IMR-90 (cell line): ENCODE results near the gene CEACAM21. TPM values are rescaled to one million over a fixed set of nuclear protein-coding genes. Genes with fewer than 3 reads are reported as not detected.

Source experiments
- ATAC-seq: fragments of 200-7000 bp; cut with Tn5 transposase; 2 replicates; pipeline ENCODE4 v1.9.1; 2020; ENCODE audit warnings: low read depth, mild to moderate bottlenecking, moderate library complexity
- BruUV-seq: library from RNA; stranded (reverse); fragments of 400-500 nt; replicated peaks from 2 replicates; lab custom pipeline; 2021; lab: Mats Ljungman, UMichigan
- CTCF ChIA-PET: fragments of 300-600 bp; formaldehyde crosslinking; extraction: SDS; loops from one replicate; lab custom pipeline; 2021; ENCODE audit warnings: antibody characterized with exemption; lab: Yijun Ruan, JAX
- POLR2A ChIA-PET: fragments of 300-600 bp; sonication (Branson Sonifier 250); formaldehyde crosslinking; loops from one replicate; lab custom pipeline; 2022; ENCODE audit warnings: antibody characterized with exemption; ENCODE audit not compliant: unreplicated experiment; lab: Charles Lee
- DNase-seq: peaks from one replicate; pipeline ENCODE4 v3.0.0; 2013
- H2AFZ ChIP-seq: replicated peaks from 2 replicates; pipeline ENCODE3; 2013; ENCODE audit warnings: low read length, mild to moderate bottlenecking; ENCODE audit not compliant: poor library complexity
- H2AK5ac ChIP-seq: 2 replicates; pipeline ENCODE4 v1.6.1; 2013; ENCODE audit warnings: low read depth, low read length, inconsistent platforms
- H2AK9ac ChIP-seq: replicated peaks from 2 replicates; pipeline ENCODE3; 2013; ENCODE audit warnings: mild to moderate bottlenecking, low read depth, low read length, moderate library complexity; ENCODE audit not compliant: poor library complexity
- H2BK120ac ChIP-seq: 2 replicates; pipeline ENCODE4 v1.6.1; 2013; ENCODE audit warnings: low read depth, low read length, inconsistent platforms
- H2BK15ac ChIP-seq: 3 replicates; pipeline ENCODE4 v1.6.1; 2013; ENCODE audit warnings: low read depth, low read length, inconsistent platforms
- H2BK20ac ChIP-seq: 2 replicates; pipeline ENCODE4 v1.6.1; 2013; ENCODE audit warnings: low read depth, mild to moderate bottlenecking, inconsistent platforms, low read length, moderate library complexity
- H2BK5ac ChIP-seq: 2 replicates; pipeline ENCODE4 v1.6.1; 2013; ENCODE audit warnings: mild to moderate bottlenecking, low read depth, low read length, inconsistent platforms; ENCODE audit not compliant: poor library complexity, severe bottlenecking
- H3K14ac ChIP-seq: replicated peaks from 2 replicates; pipeline ENCODE4 v1.6.1; 2013; ENCODE audit warnings: low read depth, low read length, inconsistent platforms
- H3K18ac ChIP-seq: 2 replicates; pipeline ENCODE4 v1.6.1; 2013; ENCODE audit warnings: low read depth, low read length, control low read depth
- H3K23ac ChIP-seq: 2 replicates; pipeline ENCODE4 v1.6.1; 2013; ENCODE audit warnings: low read depth, low read length, inconsistent platforms
- H3K27ac ChIP-seq: 2 replicates; pipeline ENCODE4 v1.5.1; 2013; ENCODE audit warnings: mild to moderate bottlenecking, control low read depth, low read length; ENCODE audit not compliant: insufficient read depth
- H3K27me3 ChIP-seq: 2 replicates; pipeline ENCODE4 v1.6.1; 2013; ENCODE audit warnings: low read length; ENCODE audit not compliant: control insufficient read depth, insufficient read depth
- H3K36me3 ChIP-seq: 2 replicates; pipeline ENCODE4 v1.6.1; 2013; ENCODE audit warnings: low read length, mixed read lengths; ENCODE audit not compliant: control insufficient read depth, insufficient read depth
- H3K4ac ChIP-seq: 2 replicates; pipeline ENCODE4 v1.6.1; 2013; ENCODE audit warnings: low read depth, low read length, inconsistent platforms
- H3K4me1 ChIP-seq: 2 replicates; pipeline ENCODE4 v1.6.1; 2013; ENCODE audit warnings: low read length, mixed read lengths; ENCODE audit not compliant: control insufficient read depth, insufficient read depth
- H3K4me2 ChIP-seq: 2 replicates; pipeline ENCODE4 v1.6.1; 2013; ENCODE audit warnings: low read depth, mild to moderate bottlenecking, control low read depth, low read length, moderate library complexity
- H3K4me3 ChIP-seq: 2 replicates; pipeline ENCODE4 v1.5.1; 2013; ENCODE audit warnings: low read depth, mild to moderate bottlenecking, control low read depth, low read length, moderate library complexity; ENCODE audit not compliant: insufficient read depth
- H3K56ac ChIP-seq: 2 replicates; pipeline ENCODE4 v1.6.1; 2013; ENCODE audit warnings: low read length, inconsistent platforms; ENCODE audit not compliant: insufficient read depth; ENCODE audit errors: extremely low read depth
- H3K79me1 ChIP-seq, 2 experiments: 2 replicates each; pipeline ENCODE4 v1.6.1; 2013; ENCODE audit warnings: low read length in 2 of 2, inconsistent platforms in 1 of 2, low read depth in 1 of 2
- H3K9ac ChIP-seq: 2 replicates; pipeline ENCODE4 v1.6.1; 2013; ENCODE audit warnings: low read depth, low read length, control low read depth
- H3K9me1 ChIP-seq: 2 replicates; pipeline ENCODE4 v1.6.1; 2013; ENCODE audit warnings: low read length, inconsistent platforms; ENCODE audit not compliant: insufficient read depth
- H3K9me3 ChIP-seq: 2 replicates; pipeline ENCODE4 v1.6.1; 2013; ENCODE audit warnings: low read length; ENCODE audit not compliant: control insufficient read depth, insufficient read depth
- H4K20me1 ChIP-seq: 2 replicates; pipeline ENCODE4 v1.6.1; 2013; ENCODE audit warnings: low read length, inconsistent platforms; ENCODE audit not compliant: insufficient read depth
- H4K5ac ChIP-seq: 2 replicates; pipeline ENCODE4 v1.6.1; 2013; ENCODE audit warnings: mild to moderate bottlenecking, low read depth, low read length, control low read depth
- H4K8ac ChIP-seq, 2 experiments: 2 replicates each; pipeline ENCODE4 v1.6.1; 2013; ENCODE audit warnings: low read depth in 2 of 2, low read length in 2 of 2, control low read depth in 1 of 2, inconsistent platforms in 1 of 2
- H4K91ac ChIP-seq: 2 replicates; pipeline ENCODE4 v1.6.1; 2013; ENCODE audit warnings: low read depth, low read length, inconsistent platforms; ENCODE audit not compliant: insufficient read depth
- CTCF ChIP-seq: conservative IDR thresholded peaks from 2 replicates; pipeline ENCODE4 v1.5.1; 2012; ENCODE audit warnings: mild to moderate bottlenecking, low read depth, low read length, improper control_type of control experiment
- FOS ChIP-seq: fragments of 150-350 bp; IDR thresholded peaks from 2 replicates; pipeline ENCODE4 v1.6.1; 2016; ENCODE audit warnings: low read depth, low read length
- MAFK ChIP-seq: IDR thresholded peaks from 2 replicates; pipeline ENCODE4 v1.6.1; 2012; ENCODE audit warnings: low read depth, low read length, improper control_type of control experiment
- POLR2A ChIP-seq: IDR thresholded peaks from 2 replicates; pipeline ENCODE4 v1.6.1; 2012; ENCODE audit warnings: mild to moderate bottlenecking, low read depth, low read length
- SMC3 ChIP-seq: fragments of 150-350 bp; IDR thresholded peaks from 2 replicates; pipeline ENCODE4 v1.6.1; 2016; ENCODE audit warnings: low read depth, mild to moderate bottlenecking, antibody characterized with exemption, low read length, moderate library complexity
- USF2 ChIP-seq: fragments of 150-350 bp; IDR thresholded peaks from 2 replicates; pipeline ENCODE4 v1.6.1; 2017; ENCODE audit warnings: mild to moderate bottlenecking, antibody characterized with exemption, low read length, low read depth
- WGBS, 2 experiments: methylation state at CpG; one replicate each; pipeline versions ENCODE4 v1.1.5 to v1.1.7; 2013; ENCODE audit warnings: missing lambda C conversion rate in 2 of 2; ENCODE audit not compliant: insufficient read length in 1 of 2; ENCODE audit errors: extremely low coverage in 2 of 2; 5-methylcytosine and 5-hydroxymethylcytosine counted together
- dilution Hi-C: fragments of 300-500 bp; cut with HindIII; formaldehyde crosslinking; loops from one replicate; pipeline ENCODE4 v1.14.3; 2018; ENCODE audit warnings: low sequenced_read_pairs; ENCODE audit not compliant: unreplicated experiment
- in situ Hi-C: fragments of 300-500 bp; cut with MboI; formaldehyde crosslinking; loops from 3 replicates; pipeline ENCODE4 v1.14.3; 2019; ENCODE audit warnings: low sequenced_read_pairs, inconsistent platforms, mixed read lengths
- intact Hi-C: fragments of 100-400 bp; cut with micrococcal nuclease; formaldehyde crosslinking; loops from 2 replicates; pipeline ENCODE4 v1.10.0; 2022
- polyA plus RNA-seq, 3 experiments: library from polyadenylated mRNA; depleted of rRNA; stranded (reverse); fragments of >200 nt; gene quantifications; 2 replicates each; pipeline ENCODE4 v1.2.3, GENCODE V29; 2012; ENCODE audit warnings: low replicate concordance in 1 of 3
- total RNA-seq: library from RNA; depleted of rRNA; stranded (reverse); fragments of >200 nt; gene quantifications from 2 replicates; pipeline ENCODE4 v1.2.3, GENCODE V29; 2012
- TF ChIP-seq, protein P1 (sequence below): fragments of 150-350 bp; IDR thresholded peaks from 2 replicates; pipeline ENCODE4 v1.6.1; 2016; ENCODE audit warnings: low read depth, mild to moderate bottlenecking, low read length, moderate library complexity, borderline replicate concordance

Gene CEACAM21
- total and polyA plus RNA-seq, 2 of the 4 experiments (the other 2 are of a cell fraction): not detected

- TF ChIP-seq, protein P1, sequence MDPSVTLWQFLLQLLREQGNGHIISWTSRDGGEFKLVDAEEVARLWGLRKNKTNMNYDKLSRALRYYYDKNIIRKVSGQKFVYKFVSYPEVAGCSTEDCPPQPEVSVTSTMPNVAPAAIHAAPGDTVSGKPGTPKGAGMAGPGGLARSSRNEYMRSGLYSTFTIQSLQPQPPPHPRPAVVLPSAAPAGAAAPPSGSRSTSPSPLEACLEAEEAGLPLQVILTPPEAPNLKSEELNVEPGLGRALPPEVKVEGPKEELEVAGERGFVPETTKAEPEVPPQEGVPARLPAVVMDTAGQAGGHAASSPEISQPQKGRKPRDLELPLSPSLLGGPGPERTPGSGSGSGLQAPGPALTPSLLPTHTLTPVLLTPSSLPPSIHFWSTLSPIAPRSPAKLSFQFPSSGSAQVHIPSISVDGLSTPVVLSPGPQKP: no peak
- TF ChIP-seq POLR2A (no peak), SMC3 (no peak), CTCF (no peak), MAFK (no peak), USF2 (no peak), FOS (no peak)
- H3K56ac ChIP-seq: no peak overlapping the region
- H3K23ac ChIP-seq: no peak overlapping the region
- H2BK120ac ChIP-seq: no peak overlapping the region
- intact Hi-C loops: no loop called here
- H3K4me2 ChIP-seq: no peak overlapping the region
- no peak overlapping the region for H3K27ac ChIP-seq
- in situ Hi-C loops: no loop called here
- H4K91ac ChIP-seq: no peak overlapping the region
- no peak overlapping the region for H2BK5ac ChIP-seq
- H3K36me3 ChIP-seq: no peaks in the 10 kb centered on the region
- H3K14ac ChIP-seq: no peak overlapping the region
- ChIA-PET POLR2A (no interaction called here), CTCF (no interaction called here)
- H3K27me3 ChIP-seq: peaks cover 2% of the 10 kb centered on the region; the same call in 1 of the 2 replicates
- H3K9me3 ChIP-seq: no peaks in the 10 kb centered on the region
- H4K5ac ChIP-seq: no peak overlapping the region
- no peak overlapping the region for H2AFZ ChIP-seq
- no peaks in the 10 kb centered on the region for H3K79me1 ChIP-seq
- H3K18ac ChIP-seq: no peak overlapping the region
- no peak overlapping the region for H3K9ac ChIP-seq
- H4K8ac ChIP-seq: no peak overlapping the region
- H2AK5ac ChIP-seq: no peak overlapping the region
- no peak overlapping the region for H2BK15ac ChIP-seq
- dilution Hi-C loops: no loop called here
- no CpG with 5 or more reads among the region's 4 CpGs for whole genome bisulfite sequencing, 2 experiments
- ATAC-seq (no peak), DNase-seq (no peak)
- no peaks in the 10 kb centered on the region for H4K20me1 ChIP-seq
- no peaks in the 10 kb centered on the region for H3K9me1 ChIP-seq
- no peak overlapping the region for H2AK9ac ChIP-seq
- BruUV-seq: no TSS peak
- H3K4ac ChIP-seq: no peak overlapping the region
- H2BK20ac ChIP-seq: no peak overlapping the region
- no peak overlapping the region for H3K4me3 ChIP-seq
- no peaks in the 10 kb centered on the region for H3K4me1 ChIP-seq
Measured at GRCh38 chr19:41624937-41625336, 49.0 kb downstream of the CEACAM21 start.
